Activated gamma-delta T cell (primary cell): ENCODE results near the gene PAQR5.
"Not testable (repeated sequence)": the region's sequence is repeated elsewhere in the genome, so short reads cannot be mapped to it uniquely, and the experiment has no call there.

Experiments used
- DNase-seq: peaks from one replicate; lab custom pipeline; 2025; lab: John Stamatoyannopoulos, UW

Gene PAQR5

GRCh38 chr15:69357773-69358771 lies 59.4 kb downstream of the PAQR5 start:
- DNase-seq = no peak

- DNase-seq = no peak
Measured at GRCh38 chr15:69358850-69359249, 60.1 kb downstream of the PAQR5 start.

GRCh38 chr15:69359722-69360121 lies 61.0 kb downstream of the PAQR5 start:
- DNase-seq = no peak

- DNase-seq = no peak
Measured at GRCh38 chr15:69360642-69361041, 61.9 kb downstream of the PAQR5 start.

- no peak for DNase-seq
Measured at GRCh38 chr15:69367236-69367635, 68.5 kb downstream of the PAQR5 start.

GRCh38 chr15:69369631-69370030 lies 70.9 kb downstream of the PAQR5 start:
- DNase-seq = no peak

- DNase-seq = no peak
Measured at GRCh38 chr15:69373406-69373805, 74.7 kb downstream of the PAQR5 start.

- DNase-seq = no peak
Measured at GRCh38 chr15:69375151-69375790, 76.6 kb downstream of the PAQR5 start.

- DNase-seq = no peak
Measured at GRCh38 chr15:69377216-69377970, 78.7 kb downstream of the PAQR5 start.

- DNase-seq = no peak
Measured at GRCh38 chr15:69380100-69380725, 81.5 kb downstream of the PAQR5 start.

GRCh38 chr15:69380726-69381105 lies 82.0 kb downstream of the PAQR5 start:
- no peak for DNase-seq

GRCh38 chr15:69382176-69382575 lies 83.5 kb downstream of the PAQR5 start:
- not testable (repeated sequence) for DNase-seq

- DNase-seq = not testable (repeated sequence)
Measured at GRCh38 chr15:69384066-69384465, 85.4 kb downstream of the PAQR5 start.

- no peak for DNase-seq
Measured at GRCh38 chr15:69384626-69385598, 86.2 kb downstream of the PAQR5 start.

GRCh38 chr15:69385831-69386230 lies 87.1 kb downstream of the PAQR5 start:
- DNase-seq = no peak

- no peak for DNase-seq
Measured at GRCh38 chr15:69386284-69386683, 87.6 kb downstream of the PAQR5 start.

- no peak for DNase-seq
Measured at GRCh38 chr15:69388260-69388705, 89.6 kb downstream of the PAQR5 start.

- DNase-seq = no peak
Measured at GRCh38 chr15:69389426-69389825, 90.7 kb downstream of the PAQR5 start.

GRCh38 chr15:69390575-69390974 lies 91.9 kb downstream of the PAQR5 start:
- DNase-seq = no peak

GRCh38 chr15:69391046-69391757 lies 92.5 kb downstream of the PAQR5 start:
- no peak for DNase-seq
